Brain microvascular endothelial cell (primary cell): ENCODE measurements around the gene RBMX.

Experiments used
- DNase-seq: peaks from one replicate; pipeline ENCODE4 v3.0.0-alpha.2; 2020
- H3K27ac ChIP-seq: fragments of 250-450 bp; sonication (Bioruptor Pico); 2 replicates; pipeline ENCODE4 v1.5.1; 2020; ENCODE audit warnings: mild to moderate bottlenecking, moderate library complexity
- H3K27me3 ChIP-seq: fragments of 250-450 bp; sonication (Bioruptor Pico); replicated peaks from 2 replicates; pipeline ENCODE4 v1.5.1; 2020; ENCODE audit warnings: mild to moderate bottlenecking
- H3K36me3 ChIP-seq: fragments of 250-450 bp; sonication (Bioruptor Pico); replicated peaks from 2 replicates; pipeline ENCODE4 v1.5.1; 2020; ENCODE audit warnings: mild to moderate bottlenecking
- H3K4me3 ChIP-seq: 2 replicates; pipeline ENCODE4 v1.5.1; 2011; ENCODE audit warnings: low read depth, mild to moderate bottlenecking, control low read depth, low read length, moderate library complexity
- in situ Hi-C: cut with HindIII; loops from 2 replicates; pipeline ENCODE4 v1.10.0; 2017; ENCODE audit warnings: low sequenced_read_pairs, low pct_ligation_motif_present
- TF ChIP-seq, protein P1 (sequence below): IDR thresholded peaks from 2 replicates; pipeline ENCODE4 v1.5.1; 2011; ENCODE audit warnings: low read depth, mild to moderate bottlenecking, moderate library complexity, low read length, control low read depth, inconsistent platforms; ENCODE audit errors: missing control alignments

The RBMX gene

DNA sequence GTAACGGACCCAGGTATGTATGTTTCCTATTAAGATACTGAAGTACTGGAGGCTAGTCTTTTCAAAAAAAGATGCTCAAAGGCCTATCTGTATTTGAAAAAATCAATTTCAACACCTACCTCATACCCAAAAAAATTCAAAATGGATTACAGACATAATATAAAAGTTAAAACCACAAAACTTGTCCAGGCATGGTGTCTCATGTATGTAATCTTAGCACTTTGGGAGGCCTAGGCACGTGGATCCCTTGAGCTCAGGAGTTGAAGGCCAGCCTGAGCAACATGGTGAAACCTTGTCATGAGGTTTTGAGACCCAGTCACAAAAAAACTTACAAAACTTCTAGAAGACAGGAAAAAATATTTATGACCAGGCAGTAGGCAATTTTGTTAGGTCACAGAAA, 16.7 kb downstream of the RBMX start:
- DNase-seq: no peak
- no peak overlapping the region for H3K4me3 ChIP-seq
- H3K36me3 ChIP-seq: peaks cover 10% of the 10 kb centered on the region
- no peak overlapping the region for H3K27ac ChIP-seq
- in situ Hi-C loops: no loop called here
- H3K27me3 ChIP-seq: no peaks in the 10 kb centered on the region
- TF ChIP-seq, protein P1, sequence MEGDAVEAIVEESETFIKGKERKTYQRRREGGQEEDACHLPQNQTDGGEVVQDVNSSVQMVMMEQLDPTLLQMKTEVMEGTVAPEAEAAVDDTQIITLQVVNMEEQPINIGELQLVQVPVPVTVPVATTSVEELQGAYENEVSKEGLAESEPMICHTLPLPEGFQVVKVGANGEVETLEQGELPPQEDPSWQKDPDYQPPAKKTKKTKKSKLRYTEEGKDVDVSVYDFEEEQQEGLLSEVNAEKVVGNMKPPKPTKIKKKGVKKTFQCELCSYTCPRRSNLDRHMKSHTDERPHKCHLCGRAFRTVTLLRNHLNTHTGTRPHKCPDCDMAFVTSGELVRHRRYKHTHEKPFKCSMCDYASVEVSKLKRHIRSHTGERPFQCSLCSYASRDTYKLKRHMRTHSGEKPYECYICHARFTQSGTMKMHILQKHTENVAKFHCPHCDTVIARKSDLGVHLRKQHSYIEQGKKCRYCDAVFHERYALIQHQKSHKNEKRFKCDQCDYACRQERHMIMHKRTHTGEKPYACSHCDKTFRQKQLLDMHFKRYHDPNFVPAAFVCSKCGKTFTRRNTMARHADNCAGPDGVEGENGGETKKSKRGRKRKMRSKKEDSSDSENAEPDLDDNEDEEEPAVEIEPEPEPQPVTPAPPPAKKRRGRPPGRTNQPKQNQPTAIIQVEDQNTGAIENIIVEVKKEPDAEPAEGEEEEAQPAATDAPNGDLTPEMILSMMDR: no peak

DNA sequence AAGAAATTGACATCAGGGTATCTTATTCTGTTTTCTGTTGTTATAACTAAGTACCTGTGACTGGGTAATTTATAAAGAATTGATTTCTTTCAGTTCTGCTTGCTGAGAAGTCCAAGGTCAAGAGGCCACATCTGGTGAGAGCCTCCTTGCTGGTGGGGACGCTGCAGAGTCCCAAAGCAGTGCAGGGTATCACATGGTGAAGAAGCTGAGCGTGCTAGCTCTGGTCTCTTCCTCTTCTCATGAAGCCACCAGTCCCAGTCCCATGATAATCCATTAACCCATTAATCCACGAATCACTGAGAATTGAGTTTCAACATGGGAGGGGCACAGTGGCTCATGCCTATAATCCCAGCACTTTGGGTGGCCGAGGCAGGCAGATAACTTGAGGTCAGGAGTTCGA, 18.0 kb downstream of the RBMX start:
- in situ Hi-C loops: no loop called here
- TF ChIP-seq, protein P1: no peak

DNA sequence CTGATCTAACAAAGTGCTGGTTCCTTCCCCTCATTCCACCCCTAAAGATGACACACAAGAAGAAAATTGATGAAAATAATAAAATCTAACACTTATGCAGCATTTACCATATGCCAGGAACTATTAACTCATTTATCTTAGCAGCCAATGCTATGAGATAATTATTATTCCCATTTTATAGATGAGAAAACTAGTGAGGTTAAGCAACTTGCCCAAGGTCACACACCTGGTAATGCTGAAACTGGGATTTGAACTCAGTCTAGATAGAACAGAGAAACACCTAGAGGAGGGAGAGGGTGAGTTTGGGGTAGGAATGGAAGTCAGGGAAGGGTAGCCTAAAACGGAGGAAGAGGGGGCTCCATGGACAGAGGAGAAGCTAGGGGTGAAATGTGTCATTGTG, 18.6 kb downstream of the RBMX start:
- no peak for DNase-seq
- TF ChIP-seq, protein P1: no peak

More for the DNA sequence above, 18.0 kb downstream of the RBMX start:
- no peak overlapping the region for H3K4me3 ChIP-seq
- DNase-seq: no peak
- H3K36me3 ChIP-seq: peaks cover 3% of the 10 kb centered on the region
- H3K27ac ChIP-seq: no peak overlapping the region
- no peaks in the 10 kb centered on the region for H3K27me3 ChIP-seq

DNA sequence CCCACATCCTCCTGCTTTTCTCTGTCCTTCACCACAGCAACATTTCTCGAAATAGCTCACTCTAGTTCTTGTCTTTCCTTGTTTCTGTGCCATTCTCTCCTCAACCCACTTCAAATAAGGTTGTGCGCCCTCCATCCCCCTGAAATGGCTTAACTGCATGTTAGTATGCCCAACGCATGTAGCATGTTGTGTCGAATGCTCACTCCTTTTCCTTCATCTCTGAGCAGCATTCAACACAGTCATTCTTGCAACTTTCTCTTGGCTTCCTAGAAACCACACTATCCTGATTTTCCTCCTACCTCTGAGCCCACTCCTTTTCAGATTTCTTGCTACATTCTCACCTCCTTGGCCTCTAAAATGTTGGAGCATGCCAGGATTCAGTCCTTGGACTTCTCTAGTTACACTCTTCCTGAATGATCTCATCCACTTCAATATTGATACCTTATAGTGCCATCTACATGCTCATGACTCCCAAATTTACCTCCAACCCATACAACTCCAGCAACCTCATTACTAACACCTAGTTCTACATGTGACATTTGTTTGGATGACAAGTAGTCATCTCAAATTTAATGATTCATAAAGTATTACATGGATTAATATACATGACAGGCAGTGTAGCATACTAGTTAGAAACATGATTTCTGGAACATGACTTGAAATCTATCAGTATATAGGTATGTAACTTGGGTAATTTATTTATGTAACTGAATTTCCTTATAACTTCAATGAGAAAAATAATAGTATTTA, 22.3 kb downstream of the RBMX start:
- Histone ChIP-seq H3K4me3 (no peak overlapping the region), H3K27me3 (no peaks in the 10 kb centered on the region), H3K27ac (no peak overlapping the region), H3K36me3 (no peaks in the 10 kb centered on the region)
- in situ Hi-C loops: no loop called here
- DNase-seq: no peak
- TF ChIP-seq, protein P1: no peak

More for the DNA sequence above, 18.6 kb downstream of the RBMX start:
- in situ Hi-C loops: no loop called here
- H3K36me3 ChIP-seq: peaks cover 3% of the 10 kb centered on the region
- H3K27ac ChIP-seq: no peak overlapping the region
- H3K4me3 ChIP-seq: no peak overlapping the region
- no peaks in the 10 kb centered on the region for H3K27me3 ChIP-seq

DNA sequence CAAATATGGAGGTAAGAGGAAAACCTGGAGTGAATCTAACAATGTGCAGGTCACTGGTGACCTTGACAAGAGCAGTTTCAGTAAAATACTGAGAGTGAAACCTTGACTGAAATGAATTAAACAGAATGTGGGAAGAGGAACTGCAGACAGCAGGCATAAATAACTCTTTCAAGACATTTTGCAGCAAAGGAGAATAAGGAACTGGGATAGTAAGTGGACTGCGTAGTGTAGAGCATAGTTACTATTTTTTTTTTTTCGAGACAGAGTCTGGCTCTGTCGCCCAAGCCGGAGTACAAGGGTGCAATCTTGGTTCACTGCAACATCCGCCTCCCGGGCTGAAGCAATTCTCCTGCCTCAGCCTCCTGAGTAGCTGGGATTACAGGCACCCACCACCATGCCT, 24.0 kb downstream of the RBMX start:
- Histone ChIP-seq H3K27me3 (no peaks in the 10 kb centered on the region), H3K36me3 (no peaks in the 10 kb centered on the region), H3K4me3 (no peak overlapping the region), H3K27ac (no peak overlapping the region)
- TF ChIP-seq, protein P1: no peak
- in situ Hi-C loops: no loop called here
- DNase-seq: no peak

- TF ChIP-seq, protein P1: no peak
- Histone ChIP-seq H3K4me3 (no peak overlapping the region), H3K27me3 (no peaks in the 10 kb centered on the region), H3K36me3 (no peaks in the 10 kb centered on the region), H3K27ac (no peak overlapping the region)
- in situ Hi-C loops: no loop called here
- no peak for DNase-seq
These were observed 24.5 kb downstream of the RBMX start for GRCh38 chrX:136856050-136856449.
